HG02938 (cell line): ENCODE measurements around the gene ZNF284.
"Not testable (repeated sequence)": the region's sequence is repeated elsewhere in the genome, so short reads cannot be mapped to it uniquely, and the experiment has no call there.

Source experiments
- ATAC-seq: cut with Tn5 transposase; IDR thresholded peaks from one replicate; pipeline ENCODE4 v1.9.1; 2021; ENCODE audit warnings: mild to moderate bottlenecking, moderate library complexity; ENCODE audit not compliant: unreplicated experiment

The ZNF284 gene

DNA sequence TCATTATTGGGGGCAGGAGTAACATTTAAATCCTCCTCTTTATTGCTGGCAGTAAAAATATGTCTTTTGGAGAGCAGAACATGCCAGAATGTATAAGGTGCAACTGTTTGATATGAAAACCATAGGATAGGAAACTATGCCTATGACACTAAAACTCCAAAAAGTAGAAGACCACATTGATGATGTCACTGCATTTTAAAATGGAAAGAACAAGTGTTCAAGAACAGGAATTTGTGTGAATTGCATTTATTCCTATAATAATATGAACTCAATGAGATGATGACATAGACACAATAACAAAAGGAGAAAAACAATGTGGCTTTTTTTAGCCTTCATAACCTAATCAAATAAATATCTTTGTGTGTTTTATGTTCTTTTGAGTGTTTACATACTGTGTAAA, 37.5 kb downstream of the ZNF284 start:
- no peak for ATAC-seq

DNA sequence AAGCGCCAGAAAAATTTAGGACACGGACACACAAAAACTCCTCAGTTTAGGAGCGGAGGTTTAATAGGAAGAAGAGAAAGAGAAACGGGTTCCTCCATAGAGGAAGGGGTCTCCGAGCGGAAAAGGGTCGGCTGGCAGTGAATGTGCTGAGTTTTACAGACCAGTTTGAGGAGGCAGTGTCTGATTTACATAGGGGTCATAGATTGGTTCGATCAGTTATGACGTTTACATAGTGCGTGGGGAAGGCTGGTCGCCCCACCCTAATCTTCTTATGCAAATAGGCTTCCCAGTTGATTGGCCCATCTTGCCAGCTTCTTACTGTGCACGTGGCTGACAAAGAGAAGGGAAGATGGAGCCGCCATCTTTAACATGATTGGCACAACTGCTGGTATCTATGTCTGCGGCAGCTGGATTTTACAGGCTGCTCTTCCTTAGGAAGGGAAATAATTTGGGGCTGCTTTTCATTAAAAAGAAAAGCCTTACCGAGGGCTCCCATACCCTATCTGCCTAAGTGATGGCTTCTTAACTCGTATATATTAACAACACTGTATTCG, 40.0 kb downstream of the ZNF284 start:
- ATAC-seq = no peak

DNA sequence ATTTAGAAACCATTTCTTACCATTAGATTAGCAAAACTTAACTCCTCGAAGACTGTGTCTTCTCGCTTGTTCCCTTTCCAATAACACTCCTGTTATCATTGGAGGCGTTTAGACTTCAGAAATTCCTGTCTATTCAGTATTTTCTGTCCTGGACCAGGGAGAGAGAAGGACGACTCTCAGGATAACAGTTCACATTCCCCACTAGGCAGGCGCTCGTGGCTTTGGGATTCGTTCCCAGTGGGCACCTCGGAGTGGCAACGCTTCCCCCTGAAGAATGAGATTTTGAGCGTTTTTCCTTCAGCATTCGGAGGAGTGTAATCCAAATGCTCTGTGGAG, 40.8 kb downstream of the ZNF284 start:
- ATAC-seq = peak; percentile 5

DNA sequence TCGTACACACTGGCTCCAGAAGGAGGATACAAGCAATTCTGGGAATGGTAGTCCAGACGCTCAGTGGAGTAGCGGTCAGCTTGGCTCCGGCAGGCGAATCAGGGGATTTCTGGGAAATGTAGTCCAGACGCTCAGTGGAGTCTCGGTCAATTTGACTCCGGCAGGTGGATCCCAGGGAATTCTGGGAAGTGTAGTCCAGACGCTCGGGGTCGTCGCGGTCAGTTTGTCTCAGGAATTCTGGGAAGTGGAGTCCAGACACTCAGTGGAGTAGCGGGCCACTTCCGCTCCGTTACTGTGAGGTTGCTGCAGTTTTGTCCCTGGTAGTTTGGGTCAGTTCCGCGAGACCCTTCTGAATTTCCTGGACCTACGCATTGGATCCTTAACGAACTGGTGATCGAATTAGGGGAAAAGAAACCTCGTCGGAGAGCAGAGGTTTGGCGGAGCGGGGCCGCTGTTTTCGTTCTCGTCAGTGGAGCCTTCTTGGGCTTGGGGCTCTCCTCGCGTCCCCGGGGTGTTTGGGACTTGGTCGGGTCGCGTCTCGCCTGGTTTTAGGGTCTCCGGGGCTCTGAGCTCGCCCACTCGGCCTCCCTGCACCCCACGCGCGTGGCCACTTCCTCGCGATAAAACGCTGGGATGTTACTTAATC, 41.3 kb downstream of the ZNF284 start, which contains the start of gene ZNF225:
ZNF225 (plus strand) TSS at position 262 of the 646 bp plus-strand sequence. CDS start 2,429 bp downstream, outside the sequence.
- peak; percentile 93 for ATAC-seq

DNA sequence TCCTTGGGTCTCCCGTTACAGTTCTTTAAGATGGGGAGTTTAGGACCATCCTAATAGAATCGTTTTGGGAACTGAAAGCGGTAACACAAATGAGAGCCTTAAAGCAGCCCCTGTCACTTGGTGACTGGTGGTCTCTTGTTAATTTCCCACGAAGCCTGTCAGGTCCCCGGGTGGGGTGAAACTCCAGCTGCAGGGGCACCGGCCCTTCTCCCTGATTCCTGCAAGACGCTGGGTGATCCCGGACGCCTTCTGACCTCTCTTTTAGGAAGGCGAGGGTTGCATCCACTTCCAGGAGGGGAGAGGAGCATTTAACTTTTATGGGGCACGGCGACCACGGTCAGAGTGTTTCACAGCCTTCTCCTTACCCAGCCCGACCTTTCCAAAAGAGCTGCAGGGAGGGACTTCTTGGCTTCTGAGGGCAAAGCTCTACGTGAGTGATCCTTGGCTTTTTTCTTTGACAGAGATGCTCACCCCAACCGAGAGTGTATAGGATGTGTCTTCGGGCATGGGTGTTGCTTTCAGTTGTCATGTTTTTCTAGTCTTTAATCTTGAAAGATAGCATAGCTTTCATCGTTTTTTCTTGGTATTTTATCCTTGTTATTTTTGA, 41.9 kb downstream of the ZNF284 start:
- peak; percentile 10 for ATAC-seq

DNA sequence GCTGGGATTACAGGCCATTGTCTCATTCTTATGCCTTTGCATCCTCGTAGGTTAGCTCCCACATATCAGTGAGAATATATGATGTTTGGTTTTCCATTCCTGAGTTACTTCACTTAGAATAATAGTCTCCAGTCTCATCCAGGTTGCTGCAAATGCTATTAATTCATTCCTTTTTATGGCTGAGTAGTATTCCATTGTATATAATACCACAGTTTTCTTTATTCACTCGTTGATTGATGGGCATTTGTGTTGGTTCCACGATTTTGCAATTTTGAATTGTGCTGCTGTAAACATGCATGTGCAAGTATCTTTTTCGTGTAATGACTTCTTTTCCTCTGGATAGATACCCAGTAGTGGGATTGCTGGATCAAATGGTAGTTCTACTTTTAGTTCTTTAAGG, 49.2 kb downstream of the ZNF284 start:
- ATAC-seq = not testable (repeated sequence)

DNA sequence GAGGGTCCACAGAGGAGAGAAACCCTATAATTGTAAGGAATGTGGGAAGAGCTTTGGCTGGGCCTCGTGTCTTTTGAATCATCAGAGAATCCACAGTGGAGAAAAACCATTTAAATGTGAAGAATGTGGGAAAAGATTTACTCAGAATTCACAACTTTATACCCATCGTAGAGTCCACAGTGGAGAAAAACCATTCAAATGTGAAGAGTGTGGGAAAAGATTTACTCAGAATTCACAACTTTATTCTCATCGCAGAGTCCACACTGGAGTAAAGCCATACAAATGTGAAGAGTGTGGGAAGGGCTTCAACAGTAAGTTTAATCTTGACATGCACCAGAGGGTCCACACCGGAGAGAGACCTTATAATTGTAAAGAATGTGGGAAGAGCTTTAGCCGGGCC, 60.0 kb downstream of the ZNF284 start:
- no peak for ATAC-seq
